ENCODE measurements around the gene AKNA.

GRCh38 chr9:114387680-114388356 is at the start of gene AKNA:
- peak; percentile 83 to 92 for TF ChIP-seq POLR2AphosphoS5 (IDR thresholded peaks at IDR 0.05)
- TF ChIP-seq CTCF (IDR thresholded peaks at IDR 0.05), result no peak
